ENCODE data around the gene TDRD1. TPM values are rescaled to one million over a fixed set of nuclear protein-coding genes. Genes with fewer than 3 reads are reported as not detected.

The TDRD1 gene
- total RNA-seq, 1 experiment from 2014 or later = not detected

GRCh38 chr10:114258274-114258840, 79.2 kb downstream of the TDRD1 start:
- TF ChIP-seq CTCF (conservative IDR thresholded peaks at IDR 0.05; ENCODE audit: low read depth, low read length) (no peak), EZH2 (IDR thresholded peaks at IDR 0.05; ENCODE audit: borderline replicate concordance, low read depth, low read length, poor library complexity, severe bottlenecking) (no peak)
- Histone ChIP-seq H3K36me3 (ENCODE audit: insufficient read depth, low read length, poor library complexity, severe bottlenecking) (no peaks in the 10 kb centered on the region), H3K27ac (ENCODE audit: low read depth, low read length, poor library complexity, severe bottlenecking) (no peak overlapping the region), H3K4me3 (ENCODE audit: low read depth, low read length, poor library complexity, severe bottlenecking) (no peak overlapping the region), H3K4me1 (ENCODE audit: insufficient read depth, low read length, poor library complexity, severe bottlenecking) (no peaks in the 10 kb centered on the region), H3K9me3 (ENCODE audit: low read depth, low read length, poor library complexity, severe bottlenecking) (no peaks in the 10 kb centered on the region), H3K27me3 (replicated peaks; ENCODE audit: insufficient read depth, low read depth, low read length, poor library complexity) (no peaks in the 10 kb centered on the region)
- POLR2A ChIA-PET (ENCODE audit: low non-redundant PET) = no interaction called here
- intact Hi-C loops (cut with micrococcal nuclease; ENCODE audit: unreplicated experiment) = no loop called here
- CTCF ChIA-PET = no interaction called here
- BruUV-seq (replicated peaks) = no TSS peak
- DNase-seq (ENCODE audit: low spot score) = no peak

GRCh38 chr10:114259824-114260223, 80.7 kb downstream of the TDRD1 start:
- Histone ChIP-seq H3K36me3 (ENCODE audit: insufficient read depth, low read length, poor library complexity, severe bottlenecking) (no peaks in the 10 kb centered on the region), H3K9me3 (ENCODE audit: low read depth, low read length, poor library complexity, severe bottlenecking) (no peaks in the 10 kb centered on the region), H3K4me3 (ENCODE audit: low read depth, low read length, poor library complexity, severe bottlenecking) (no peak overlapping the region), H3K4me1 (ENCODE audit: insufficient read depth, low read length, poor library complexity, severe bottlenecking) (no peaks in the 10 kb centered on the region), H3K27ac (ENCODE audit: low read depth, low read length, poor library complexity, severe bottlenecking) (no peak overlapping the region), H3K27me3 (replicated peaks; ENCODE audit: insufficient read depth, low read depth, low read length, poor library complexity) (no peaks in the 10 kb centered on the region)
- TF ChIP-seq EZH2 (IDR thresholded peaks at IDR 0.05; ENCODE audit: borderline replicate concordance, low read depth, low read length, poor library complexity, severe bottlenecking) (no peak), CTCF (conservative IDR thresholded peaks at IDR 0.05; ENCODE audit: low read depth, low read length) (no peak)
- no peak for DNase-seq (ENCODE audit: low spot score)
- POLR2A ChIA-PET (ENCODE audit: low non-redundant PET) = no interaction called here
- CTCF ChIA-PET = no interaction called here
- BruUV-seq (replicated peaks) = no TSS peak
- intact Hi-C loops (cut with micrococcal nuclease; ENCODE audit: unreplicated experiment) = no loop called here

- Histone ChIP-seq H3K9me3 (ENCODE audit: low read depth, low read length, poor library complexity, severe bottlenecking) (no peaks in the 10 kb centered on the region), H3K36me3 (ENCODE audit: insufficient read depth, low read length, poor library complexity, severe bottlenecking) (no peaks in the 10 kb centered on the region), H3K27me3 (replicated peaks; ENCODE audit: insufficient read depth, low read depth, low read length, poor library complexity) (no peaks in the 10 kb centered on the region), H3K4me3 (ENCODE audit: low read depth, low read length, poor library complexity, severe bottlenecking) (no peak overlapping the region), H3K4me1 (ENCODE audit: insufficient read depth, low read length, poor library complexity, severe bottlenecking) (no peaks in the 10 kb centered on the region), H3K27ac (ENCODE audit: low read depth, low read length, poor library complexity, severe bottlenecking) (no peak overlapping the region)
- POLR2A ChIA-PET (ENCODE audit: low non-redundant PET) = no interaction called here
- intact Hi-C loops (cut with micrococcal nuclease; ENCODE audit: unreplicated experiment) = no loop called here
- no peak for TF ChIP-seq EZH2 (IDR thresholded peaks at IDR 0.05; ENCODE audit: borderline replicate concordance, low read depth, low read length, poor library complexity, severe bottlenecking)
- no peak for TF ChIP-seq CTCF (conservative IDR thresholded peaks at IDR 0.05; ENCODE audit: low read depth, low read length)
- no peak for DNase-seq (ENCODE audit: low spot score)
- BruUV-seq (replicated peaks) = no TSS peak
- CTCF ChIA-PET = no interaction called here
Observed at GRCh38 chr10:114260366-114260765, 81.2 kb downstream of the TDRD1 start.
